Endothelial cell of hepatic sinusoid (primary cell): ENCODE measurements around the gene GOLGA6L24.
"Not testable (repeated sequence)": the region's sequence is repeated elsewhere in the genome, so short reads cannot be mapped to it uniquely, and the experiment has no call there.

Experiments
- in situ Hi-C: cut with HindIII; loops from 2 replicates; pipeline ENCODE4 v1.10.0; 2017; ENCODE audit warnings: low sequenced_read_pairs

Gene GOLGA6L24, protein sequence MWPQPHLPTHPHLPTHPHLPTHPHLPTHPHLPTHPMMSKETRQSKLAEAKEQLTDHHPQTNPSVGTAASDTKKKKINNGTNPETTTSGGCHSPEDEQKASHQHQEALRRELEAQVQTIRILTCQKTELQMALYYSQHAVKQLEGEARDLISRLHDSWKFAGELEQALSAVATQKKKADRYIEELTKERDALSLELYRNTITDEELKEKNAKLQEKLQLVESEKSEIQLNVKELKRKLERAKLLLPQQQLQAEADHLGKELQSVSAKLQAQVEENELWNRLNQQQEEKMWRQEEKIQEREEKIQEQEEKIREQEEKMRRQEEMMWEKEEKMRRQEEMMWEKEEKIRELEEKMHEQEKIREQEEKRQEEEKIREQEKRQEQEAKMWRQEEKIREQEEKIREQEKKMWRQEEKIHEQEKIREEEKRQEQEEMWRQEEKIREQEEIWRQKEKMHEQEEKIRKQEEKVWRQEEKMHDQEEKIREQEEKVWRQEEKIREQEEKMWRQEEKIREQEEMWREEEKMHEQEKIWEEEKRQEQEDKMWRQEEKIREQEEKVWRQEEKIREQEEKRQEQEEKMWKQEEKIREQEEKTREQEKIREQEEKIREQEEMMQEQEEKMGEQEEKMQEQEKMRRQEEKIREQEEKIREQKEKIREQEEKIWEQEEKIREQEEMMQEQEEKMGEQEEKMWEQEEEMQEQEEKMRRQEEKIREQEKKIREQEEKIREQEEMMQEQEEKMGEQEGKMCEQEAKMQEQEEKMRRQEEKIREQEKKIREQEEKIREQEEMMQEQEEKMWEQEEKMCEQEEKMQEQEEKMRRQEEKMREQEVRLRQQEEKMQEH

DNA sequence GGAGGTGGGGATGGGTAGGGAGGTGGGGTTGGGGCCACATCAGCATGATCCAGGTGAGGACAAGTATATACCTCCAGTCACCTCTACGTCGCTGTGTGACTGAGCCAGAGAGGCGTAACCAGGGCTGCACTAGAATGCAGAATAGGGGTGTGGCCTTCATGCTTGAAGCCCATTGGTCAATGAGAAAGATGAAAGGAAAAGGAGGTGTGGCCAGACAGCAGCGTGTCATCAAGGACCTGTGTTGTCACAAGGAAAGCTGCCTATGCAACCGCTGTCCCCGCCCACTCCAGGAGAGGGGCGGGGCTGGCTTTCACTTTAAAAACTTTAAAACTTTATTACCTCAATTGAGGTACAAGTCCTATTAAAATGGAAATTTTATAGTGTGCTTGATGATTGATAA is at the start of gene GOLGA6L24:
Gene GOLGA6L24 (minus strand): TSS at position 101 of the 400 bp plus-strand sequence. CDS start 61 bp downstream, at position 40.
- in situ Hi-C loops = not testable (repeated sequence)

DNA sequence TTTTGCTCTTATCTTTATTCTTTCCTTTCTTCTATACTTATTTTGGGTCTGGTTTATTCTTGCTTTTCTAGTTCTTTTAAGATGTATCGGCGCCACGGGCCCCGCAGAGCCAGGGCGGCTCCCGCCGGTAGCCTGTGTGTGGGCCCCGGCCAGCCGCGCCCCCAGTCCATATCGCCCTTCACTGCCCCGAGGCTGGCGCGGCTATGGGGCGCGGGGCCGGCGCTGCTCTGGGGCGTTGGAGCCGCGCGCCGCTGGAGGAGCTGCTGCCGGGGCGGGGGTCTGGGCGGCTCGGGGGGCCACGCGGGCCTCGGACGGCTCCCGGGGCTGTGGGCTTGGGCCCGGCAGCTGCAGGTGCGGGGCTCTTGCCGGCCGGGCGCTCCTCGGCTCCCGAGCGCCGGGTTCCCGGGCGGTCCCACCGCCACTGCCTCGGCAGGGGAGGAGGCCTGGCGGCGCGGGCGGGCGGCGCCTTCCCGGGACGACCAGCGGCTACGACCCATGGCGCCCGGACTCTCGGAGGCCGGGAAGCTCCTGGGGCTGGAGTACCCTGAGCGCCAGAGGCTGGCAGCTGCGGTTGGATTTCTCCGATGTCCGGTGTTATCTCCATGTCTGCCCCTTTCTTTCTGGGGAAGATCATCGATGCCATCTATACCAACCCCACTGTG is 45.0 kb upstream of the GOLGA6L24 start:
- in situ Hi-C loops = not testable (repeated sequence)

DNA sequence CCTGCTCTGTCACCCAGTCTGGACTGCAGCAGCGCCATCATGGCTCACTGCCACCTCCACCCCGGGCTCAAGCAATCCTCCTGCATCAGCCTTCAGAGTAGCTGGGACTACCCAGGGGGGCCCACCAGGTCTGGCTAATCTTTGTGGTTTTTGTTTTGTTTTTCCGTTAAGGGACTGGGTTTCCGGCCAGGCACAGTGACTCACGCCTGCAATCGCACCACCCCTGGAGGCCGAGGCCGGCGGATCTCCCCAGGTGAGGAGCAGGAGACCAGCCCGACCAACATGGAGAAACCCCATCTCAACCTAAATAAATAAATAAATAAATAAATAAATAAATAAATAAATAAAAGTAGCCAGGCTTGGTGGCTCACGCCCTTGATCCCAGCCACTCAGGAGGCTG is 38.1 kb upstream of the GOLGA6L24 start:
- in situ Hi-C loops = not testable (repeated sequence)

DNA sequence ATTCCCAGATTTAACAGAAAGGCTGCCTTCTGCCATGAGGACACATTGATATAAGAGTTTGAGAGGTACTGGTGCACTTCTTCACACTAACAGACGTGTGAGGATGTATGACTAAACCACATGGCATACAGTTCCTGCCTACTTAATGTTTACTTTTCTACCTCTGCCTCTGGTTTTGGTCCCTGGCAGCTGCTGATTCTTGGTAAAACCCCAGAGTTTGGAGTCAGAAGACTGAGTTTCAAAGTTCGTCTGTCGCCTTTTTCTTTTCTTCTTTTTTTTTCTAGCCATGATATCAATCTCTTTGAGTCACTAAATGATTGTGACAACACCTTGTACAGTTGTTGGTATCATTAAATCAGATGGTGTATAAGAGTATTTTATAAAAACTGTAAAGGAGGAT is 22.2 kb upstream of the GOLGA6L24 start:
- in situ Hi-C loops = not testable (repeated sequence)

DNA sequence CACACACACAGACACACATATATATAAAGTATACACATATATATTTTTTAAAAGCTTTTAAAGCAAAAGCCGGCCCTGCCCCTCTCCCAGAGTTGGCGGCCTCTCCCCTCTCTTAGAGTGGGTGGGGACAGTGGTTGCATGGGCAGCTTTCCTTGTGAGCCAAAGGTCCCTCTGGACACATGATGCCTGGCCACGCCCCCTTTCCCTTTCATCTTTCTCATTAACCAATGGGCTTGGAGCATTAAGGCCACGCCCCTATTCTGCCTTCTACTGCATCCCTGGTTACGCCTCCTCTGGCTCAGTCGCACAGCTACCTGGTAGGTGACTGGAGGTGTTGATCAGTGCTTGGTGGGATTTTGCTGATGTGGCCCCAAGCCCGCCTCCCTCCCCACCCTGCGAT is 20.5 kb upstream of the GOLGA6L24 start, which contains the start of gene GOLGA8F:
Gene GOLGA8F (plus strand): TSS at position 301 of the 400 bp plus-strand sequence. CDS start 98 bp downstream, at position 399.
- in situ Hi-C loops = not testable (repeated sequence)

DNA sequence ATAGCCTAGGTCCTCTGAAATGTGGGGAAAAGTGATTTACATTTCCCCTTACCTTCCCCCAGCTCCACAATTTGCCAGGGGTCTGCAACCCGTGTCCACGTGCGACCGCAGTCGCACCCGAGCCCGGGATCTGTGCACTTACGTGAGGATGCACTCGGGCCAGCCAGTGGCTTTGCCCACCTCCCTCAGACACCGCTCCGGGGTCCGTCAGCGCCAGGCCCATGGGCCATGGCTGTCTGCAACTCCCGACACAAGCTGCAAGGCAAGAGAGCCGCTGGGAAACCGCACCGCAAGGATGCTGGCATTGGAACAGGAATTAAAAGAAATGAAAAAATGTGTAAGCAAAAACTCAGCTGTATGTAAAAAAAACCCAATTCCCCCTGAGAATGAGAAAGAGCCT is 7.6 kb upstream of the GOLGA6L24 start:
- in situ Hi-C loops = not testable (repeated sequence)

DNA sequence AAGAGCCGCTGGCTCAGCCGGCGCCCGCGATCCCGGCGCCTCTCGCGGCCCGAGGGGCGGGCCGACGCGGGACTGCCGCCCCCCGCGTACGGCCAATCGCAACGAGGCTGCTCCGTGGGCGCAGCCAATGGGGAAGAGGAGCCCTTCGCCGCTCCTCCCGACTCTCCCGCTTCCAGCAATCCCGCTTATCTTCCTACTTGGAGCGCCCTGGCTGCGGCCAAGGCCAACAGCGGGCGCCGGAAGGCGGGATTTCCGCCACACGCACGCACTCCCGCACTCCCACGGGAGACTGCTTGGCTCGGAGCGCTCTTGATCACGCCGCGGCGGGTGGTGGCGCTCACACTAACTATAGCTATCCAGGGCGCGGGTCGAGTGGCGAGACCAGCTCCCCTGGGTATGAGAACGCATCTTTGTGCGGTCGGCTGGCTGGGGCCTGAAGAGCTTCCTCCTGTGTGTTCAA is 35.7 kb downstream of the GOLGA6L24 start, which contains the start of gene HERC2:
Gene HERC2 (minus strand): TSS at position 51 of the 460 bp plus-strand sequence. CDS start 746 bp downstream, outside the sequence.
- in situ Hi-C loops = not testable (repeated sequence)

DNA sequence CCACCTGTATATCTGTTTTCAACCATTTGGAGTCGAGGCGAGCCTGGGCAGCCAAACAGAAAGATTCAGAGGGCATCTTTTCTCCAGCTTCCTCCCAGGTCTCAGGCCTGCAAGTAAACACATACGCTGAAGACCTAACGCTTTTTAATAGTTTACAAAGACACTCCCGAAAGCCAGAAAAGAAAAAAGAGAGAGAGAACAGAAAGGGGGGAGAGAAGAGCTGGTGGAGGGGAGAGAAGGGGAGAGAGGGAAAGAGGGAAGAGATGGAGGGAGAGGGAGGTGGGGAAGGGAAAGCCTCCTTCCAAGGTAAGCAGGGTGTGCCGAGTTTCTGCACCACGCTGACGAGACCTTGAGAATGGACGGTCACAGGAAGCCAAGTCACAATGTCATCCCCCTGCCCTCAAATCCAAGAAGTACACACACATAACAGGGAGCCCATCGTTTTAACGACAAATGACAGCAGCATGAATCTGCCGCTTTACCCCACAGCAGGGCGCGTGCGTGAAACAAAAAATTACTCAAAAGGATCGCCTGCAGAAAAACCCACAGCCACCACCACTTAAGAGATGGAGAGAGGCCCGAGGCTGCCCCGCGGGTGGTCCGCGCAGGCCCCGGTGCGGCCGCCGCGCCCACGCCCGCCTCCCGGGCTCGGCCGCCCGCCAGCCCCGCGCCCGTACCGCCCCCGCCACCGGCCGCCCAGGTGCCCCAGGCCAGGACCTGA is 36.4 kb downstream of the GOLGA6L24 start:
- in situ Hi-C loops = not testable (repeated sequence)

DNA sequence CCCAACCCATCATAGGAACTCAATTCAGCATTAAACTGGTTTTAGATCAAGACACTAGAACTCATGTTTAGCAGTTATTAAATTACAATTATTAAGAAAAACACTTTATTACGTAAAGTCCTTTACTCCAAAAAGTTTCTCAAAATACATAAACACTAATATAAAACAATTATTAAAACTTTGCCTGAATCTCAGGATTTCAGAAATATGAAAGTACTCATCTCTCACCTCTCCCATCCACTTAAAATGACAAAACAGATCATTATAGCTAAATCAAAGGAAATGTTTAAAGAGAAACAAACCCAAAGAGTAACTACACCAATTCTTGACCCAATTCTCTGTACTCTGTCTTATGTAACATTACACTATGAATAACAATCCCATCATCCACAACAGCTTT is 38.2 kb downstream of the GOLGA6L24 start:
- in situ Hi-C loops = not testable (repeated sequence)

DNA sequence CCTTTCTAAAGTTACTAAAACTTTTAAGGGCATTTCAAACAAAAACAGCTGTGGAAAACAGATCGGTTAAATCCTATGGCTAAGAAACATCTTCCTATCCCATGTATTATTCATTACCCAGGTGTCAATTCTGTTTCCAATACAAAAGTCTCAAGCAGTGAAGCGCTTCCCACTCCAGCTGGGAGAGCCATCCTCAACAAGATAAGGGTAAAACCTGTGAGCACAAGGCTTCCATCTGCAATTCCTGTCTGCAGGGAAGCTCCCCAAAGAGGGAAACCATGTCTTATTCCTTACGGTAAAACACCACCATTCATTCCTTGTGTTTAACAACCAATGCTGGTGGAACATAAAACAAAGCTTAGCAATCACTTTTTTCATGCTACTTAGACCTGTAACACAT is 39.1 kb downstream of the GOLGA6L24 start:
- in situ Hi-C loops = not testable (repeated sequence)

DNA sequence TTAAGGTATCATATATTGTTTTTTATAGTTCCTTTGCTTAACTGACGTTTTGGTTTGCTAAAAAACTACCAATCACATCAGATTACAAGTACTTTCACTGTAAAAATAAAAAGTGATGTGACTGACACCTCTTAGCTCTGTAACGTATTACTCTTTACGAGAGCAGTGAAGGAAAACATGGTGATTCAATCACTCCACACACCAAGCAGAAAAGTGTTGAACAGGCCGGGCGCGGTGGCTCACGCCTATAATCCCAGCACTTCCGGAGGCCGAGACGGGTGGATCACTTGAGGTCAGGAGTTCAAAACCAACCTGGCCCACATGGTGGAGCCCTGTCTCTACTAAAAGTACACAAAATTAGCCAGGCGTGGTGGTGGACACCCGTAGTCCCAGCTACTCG is 39.8 kb downstream of the GOLGA6L24 start:
- in situ Hi-C loops = not testable (repeated sequence)

DNA sequence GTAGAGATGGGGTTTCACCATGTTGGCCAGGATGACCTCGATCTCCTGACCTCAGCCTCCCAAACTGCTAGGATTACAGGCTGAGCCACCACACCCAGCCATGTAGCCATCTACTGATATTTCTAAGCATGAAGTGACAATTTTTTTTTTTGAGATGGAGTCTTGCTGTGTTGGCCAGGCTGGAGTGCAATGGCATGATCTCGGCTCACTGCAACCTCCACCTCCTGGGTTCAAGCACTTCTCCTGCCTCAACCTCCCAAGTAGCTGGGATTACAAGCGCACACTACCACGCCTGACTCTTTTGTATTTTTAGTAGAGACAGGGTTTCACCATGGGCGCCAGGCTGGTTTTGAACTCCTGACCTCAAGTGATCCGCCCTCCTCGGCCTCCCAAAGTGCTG is 40.9 kb downstream of the GOLGA6L24 start:
- in situ Hi-C loops = not testable (repeated sequence)

DNA sequence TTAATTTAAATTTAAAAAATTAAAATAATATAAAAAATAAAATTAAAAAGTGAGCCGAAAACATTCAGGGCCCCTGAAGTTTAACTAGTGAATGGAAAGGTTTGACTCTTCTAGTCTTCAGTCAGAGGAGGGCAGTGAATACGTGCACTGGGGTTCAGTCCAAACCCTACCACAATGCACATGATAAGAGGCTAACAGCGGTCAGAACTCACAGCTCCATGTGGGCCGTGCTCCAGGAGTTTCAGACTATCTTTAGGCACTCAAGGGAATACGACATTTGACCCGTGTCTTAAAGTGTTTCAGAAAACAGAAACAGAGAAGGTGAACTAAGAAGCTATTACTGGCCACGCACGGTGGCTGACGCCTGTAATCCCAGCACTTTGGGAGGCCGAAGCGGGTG is 47.4 kb downstream of the GOLGA6L24 start:
- in situ Hi-C loops = not testable (repeated sequence)

DNA sequence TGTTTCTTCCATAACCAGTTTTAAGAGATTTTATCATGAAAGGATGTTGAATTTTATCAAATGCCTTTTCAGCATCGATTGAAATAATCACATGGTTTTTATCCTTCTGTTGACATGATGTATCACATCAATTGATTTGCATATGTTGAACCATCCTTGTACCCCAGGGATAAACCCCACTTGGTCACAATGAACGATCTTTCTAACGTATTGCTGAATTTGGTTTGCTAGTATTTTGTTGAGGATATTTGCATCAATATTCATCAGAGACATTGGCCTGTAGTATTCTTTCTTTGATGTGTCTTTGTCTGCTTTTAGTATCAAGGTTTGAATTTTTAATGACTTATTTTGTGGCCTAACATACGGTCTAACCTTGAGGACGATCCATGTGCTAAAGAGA is 49.2 kb downstream of the GOLGA6L24 start:
- in situ Hi-C loops = not testable (repeated sequence)
